Cerebellar cortex (tissue), 1 donor: ENCODE data around the gene AK9.
"Not testable (repeated sequence)": the region's sequence is repeated elsewhere in the genome, so short reads cannot be mapped to it uniquely, and the experiment has no call there.

ENCODE experiments used
- DNase-seq: peaks from one replicate; pipeline ENCODE4 v3.0.0-alpha.2; 2015; ENCODE audit warnings: low spot score

Gene AK9

DNA sequence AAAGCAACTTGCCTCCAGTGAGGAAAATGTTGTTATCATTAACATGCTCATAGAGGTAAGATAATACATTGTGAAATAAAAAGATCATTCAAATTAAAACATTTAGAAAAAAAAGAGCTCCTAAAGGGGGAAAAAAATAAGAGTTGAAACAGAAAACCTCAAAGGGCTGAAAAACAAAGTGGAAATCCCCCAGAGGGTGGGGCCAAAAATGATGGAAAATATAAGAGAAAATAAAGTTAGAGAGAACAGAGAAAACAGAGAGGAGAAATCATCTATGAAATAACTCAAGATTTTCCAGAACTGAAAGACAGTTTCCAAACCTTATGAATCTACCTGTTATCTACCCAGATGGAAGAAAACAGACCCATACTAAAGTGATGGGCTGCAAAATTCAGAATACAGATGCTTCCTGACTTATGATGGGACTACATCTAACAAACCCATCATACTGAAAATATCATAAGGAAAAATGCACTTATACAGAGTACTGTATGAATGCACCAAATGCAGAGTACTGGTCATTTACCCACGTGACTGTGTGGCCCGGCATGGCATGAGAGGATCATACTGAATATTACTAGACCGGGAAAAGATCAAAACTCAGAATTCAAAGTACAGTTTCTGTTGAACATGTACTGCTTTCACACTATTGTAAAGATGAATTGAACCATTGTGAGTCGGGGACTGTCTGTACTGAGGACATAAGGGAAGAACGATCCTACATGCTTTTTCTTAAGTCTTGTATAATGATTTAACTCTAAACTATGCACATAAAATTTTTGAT is 212.0 kb downstream of the AK9 start:
- DNase-seq, result no peak

DNA sequence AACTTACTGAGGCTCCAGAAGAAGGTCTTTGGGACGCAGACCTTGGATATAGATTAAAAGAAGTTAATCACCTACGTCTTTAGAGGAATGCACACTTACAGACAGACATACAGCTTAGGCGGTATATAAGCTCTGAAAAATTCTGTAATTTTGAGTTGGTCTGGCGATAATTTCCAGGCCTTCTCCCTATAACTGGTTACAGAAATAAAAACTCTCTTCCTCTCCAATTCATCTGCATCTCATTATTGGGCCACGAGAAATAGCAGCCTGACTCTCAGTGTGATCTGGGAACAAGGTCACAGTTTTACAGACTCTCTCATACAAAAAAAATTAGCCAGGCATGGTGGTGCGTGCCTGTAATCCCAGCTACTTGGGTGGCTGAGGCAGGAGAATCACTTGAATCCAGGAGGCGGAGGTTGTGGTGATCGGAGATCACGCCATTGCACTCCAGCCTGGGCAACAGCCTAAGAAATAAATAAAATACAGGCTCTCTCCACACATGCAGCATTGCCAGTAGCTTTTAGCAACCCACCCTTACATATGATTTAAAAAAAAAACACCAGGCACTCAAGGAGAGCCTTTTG is 212.7 kb downstream of the AK9 start:
- no peak for DNase-seq

DNA sequence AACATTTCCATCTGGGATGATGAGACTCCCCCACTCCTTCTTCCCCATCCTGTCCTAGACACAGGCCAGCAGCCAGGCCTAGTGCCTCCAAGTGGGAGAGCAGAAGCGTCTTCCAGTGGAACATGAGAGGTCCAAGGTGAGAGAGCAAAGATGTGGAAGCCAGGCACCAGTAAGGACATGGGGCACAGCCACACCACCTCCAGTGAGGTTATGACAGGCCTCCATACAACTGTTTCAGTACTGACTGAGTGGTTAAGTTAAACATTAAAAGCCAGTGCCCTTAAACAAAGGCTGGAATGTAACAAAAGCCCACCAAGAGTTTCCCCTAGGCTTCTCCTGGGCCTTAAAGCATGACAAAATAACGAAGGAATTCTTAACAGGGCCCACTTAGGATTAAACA is 213.3 kb downstream of the AK9 start:
- DNase-seq, result no peak

DNA sequence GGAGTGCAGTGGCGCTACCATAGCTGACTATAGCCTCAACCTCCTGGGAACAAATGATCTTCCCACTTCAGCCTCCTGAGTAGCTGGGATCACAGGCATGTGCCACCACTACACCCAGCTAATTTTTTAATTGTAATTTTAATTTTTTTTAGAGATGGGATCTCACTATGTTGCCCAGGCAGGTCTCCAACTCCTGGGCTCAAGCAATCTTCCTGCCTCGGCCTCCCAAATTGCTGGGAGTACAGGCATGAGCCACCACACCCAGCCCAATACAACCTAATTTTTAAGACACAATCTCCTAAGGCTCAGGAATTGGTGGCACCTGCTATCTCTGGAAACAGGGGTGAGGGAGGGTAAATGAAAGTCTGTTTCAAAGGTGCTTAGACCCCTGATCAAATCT is 213.8 kb downstream of the AK9 start:
- no peak for DNase-seq

DNA sequence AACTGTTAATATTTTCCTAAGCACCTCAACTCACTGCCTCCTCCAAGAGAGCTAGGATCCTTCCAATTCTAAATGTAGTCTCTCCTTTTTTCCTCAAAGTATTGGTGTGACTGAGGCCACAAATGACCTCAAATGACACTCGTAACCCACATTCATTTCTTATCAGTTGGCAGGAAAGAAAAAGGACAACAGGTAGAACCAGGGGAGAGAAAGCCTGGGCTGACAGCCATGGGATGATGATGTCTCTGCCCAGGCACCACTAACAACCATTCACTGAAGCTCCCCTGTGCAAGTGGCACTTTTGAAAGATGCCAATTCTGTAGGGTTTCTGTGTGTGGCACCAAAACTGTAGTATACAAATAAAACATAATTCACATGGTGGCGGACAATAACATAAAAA is 215.4 kb downstream of the AK9 start:
- DNase-seq, result no peak

DNA sequence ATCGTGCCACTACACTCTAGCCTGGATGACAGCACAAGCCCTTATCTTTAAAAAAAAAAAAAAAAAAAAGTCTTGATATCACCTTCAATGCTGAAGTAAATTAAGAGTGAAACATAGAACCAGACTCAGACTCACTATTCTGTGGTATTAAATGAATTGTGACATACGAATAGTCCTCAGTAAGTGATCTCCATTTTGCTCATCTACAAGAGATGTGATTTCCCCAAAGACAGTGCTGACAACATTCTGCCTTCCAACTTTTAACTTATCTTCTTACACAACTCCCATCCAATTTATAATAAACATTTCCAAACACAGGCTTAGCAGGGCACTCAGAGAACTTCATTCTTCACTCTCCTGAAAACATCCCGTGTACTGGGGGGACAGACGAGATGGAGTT is 216.0 kb downstream of the AK9 start:
- DNase-seq, result no peak

DNA sequence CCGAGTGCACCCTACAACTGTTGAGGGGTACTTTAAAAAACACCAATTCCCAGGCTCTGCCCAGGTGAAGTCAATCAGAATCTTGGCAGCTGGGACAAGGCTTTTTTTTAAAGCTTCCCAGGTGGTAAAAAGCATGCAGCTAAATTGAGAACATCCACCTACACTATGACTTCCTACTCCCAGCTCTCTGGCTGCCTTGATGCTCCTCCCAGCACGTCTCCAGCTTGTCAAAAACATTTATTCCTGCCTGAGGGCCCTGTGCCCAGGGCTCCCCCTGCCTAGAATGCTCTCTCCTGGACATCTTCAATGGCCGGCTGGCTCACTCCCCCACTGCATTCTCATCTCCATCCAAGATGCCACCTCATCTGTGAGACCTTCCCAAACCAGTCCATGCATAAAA is 217.9 kb downstream of the AK9 start:
- no peak for DNase-seq

DNA sequence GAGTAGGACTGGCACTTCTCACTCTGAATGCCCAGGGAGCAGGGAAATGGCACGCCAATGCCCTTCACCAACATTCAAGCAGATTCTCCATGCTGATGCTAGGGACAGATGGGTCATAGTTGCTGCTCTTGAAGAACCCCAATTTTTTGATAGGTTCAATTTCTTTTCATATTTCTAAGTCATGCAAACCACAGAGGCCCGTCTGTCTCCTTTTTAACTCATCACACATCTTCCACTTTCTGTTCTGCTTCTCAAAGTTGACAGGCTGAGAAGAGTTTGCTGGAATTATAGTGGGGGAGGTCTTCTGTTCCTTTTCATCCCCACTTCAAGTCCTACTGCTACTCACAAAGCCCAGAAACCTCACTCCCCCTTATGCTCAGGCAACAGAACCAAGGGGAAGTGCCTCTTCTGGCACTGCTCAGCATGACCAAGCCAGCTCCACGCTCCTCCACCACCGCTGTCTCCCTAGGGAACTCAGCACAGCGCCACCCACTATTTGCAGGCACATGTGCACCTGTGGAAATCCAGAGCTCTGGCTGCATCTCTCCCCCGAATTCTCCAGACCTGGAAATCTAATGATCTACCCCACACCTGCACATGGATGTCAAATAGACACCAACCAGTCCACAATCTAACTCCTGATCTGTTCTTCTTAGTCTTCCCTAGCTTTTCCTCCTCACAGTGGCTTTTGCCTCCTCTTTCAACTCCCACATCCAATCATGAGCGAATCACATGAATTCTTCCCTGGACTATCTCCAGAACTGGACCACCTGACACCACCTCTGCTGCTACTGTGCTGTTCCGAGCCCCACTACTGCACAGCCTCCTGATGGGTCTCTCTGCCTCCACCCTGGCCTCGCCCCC is 218.6 kb downstream of the AK9 start:
- no peak for DNase-seq

DNA sequence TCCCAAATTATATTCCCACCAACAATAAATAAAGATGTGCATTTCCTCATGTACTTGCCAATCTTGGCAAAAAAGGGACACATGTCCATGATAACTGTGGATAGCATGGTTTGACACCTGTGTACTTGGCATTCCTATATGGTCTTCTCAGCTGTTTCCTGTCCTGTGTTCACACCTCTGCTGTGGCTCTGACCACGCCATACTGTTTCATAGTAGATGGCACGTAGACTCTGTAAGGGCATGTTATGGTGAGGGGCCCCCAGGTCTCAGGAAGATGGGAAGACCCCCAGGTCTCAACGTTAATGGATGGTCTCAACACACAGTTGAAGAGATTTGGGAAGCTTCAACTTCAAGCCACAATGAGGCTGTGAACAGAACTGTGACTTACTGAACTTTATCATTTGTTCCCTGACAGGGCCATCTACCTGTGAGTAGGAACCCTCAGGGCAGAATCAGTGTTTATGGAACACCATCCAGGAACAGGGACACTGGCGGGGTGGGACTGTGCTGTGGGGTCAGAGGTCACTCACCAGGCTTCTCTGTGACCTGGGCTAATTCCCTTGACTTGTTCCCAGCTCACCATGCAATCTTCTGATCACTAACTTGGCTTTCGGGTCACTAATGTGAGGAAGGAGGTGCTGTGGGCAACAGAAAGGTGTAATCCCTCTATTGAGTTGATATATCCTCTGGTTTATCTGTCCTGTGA is 219.7 kb downstream of the AK9 start:
- no peak for DNase-seq

DNA sequence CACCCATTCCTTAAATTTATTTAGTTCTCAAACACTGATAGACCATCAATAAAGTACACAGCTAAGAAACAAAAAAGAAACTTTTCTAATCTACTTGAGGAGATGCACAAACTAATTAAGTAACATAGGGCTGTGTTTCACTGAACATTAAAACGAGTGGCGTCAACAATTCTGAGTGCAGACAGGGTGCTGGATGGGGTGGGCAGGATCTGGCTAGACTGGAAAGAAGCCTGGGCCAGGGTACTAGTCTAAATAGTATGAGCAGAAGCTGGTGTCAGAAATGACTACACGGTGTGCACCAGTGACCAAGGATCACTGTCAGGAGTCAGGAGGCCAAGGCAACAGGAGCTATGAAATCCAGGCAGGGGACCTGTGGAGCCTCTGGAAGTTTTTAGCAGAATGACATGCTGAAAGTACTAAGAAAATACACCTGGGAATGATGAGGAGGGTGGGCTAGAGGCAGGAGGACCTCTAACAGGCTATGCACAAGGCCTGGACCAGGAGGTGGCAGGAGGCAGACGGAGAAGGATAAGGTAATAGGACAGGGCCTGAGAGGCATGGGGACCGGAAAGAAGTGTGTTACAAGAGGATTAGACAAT is 221.3 kb downstream of the AK9 start:
- no peak for DNase-seq

DNA sequence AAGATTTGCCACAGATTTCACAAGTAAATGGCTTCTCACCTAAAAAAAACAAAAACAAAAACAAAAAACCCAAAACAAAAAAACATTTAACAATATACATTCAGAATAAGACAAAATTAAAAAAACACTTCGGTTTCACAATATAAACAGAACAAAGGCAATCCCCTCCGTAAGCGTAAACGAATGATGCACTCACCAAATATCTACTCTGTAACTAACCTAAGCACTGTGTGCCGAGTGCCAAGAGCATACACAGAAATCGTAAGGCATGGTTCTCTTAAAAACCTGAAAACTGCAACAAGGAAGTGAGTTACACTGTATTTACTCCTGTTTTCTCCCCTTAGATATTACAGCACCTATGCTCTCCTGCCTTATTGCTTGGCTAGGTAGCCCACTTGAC is 223.3 kb downstream of the AK9 start:
- DNase-seq, result no peak

DNA sequence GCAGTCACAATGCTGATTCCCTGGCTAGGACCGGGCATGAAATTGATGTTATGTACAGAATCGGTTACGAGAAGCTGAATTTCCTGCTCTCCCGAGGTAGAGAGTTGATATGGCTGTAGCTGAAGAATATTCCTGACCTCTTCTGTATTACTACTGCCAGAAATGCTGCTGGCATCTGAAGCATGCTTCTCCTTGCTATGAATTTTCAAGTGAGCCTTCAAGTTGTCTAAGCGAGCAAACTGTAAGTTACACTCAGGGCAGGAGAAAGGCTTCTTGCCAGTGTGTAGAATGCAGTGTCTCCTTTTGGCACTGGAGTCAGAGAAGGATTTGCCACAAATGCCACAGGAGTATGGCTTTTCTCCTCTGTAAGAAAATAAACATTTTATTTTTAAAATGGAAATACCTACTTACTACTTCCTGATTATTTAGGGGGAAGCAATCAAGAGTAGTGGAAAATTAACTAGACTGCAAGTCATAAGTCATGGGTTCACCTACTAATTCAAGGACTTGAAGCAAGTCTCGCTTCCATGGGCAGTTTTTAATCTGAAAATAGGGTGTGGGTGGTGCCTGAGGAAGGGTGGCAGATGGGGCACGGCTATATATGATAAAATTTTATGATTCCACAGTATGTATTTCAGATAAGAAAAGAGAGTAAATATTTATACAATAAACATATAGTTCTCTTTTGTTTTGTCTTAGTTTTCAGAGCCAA is 224.6 kb downstream of the AK9 start:
- DNase-seq, result no peak

DNA sequence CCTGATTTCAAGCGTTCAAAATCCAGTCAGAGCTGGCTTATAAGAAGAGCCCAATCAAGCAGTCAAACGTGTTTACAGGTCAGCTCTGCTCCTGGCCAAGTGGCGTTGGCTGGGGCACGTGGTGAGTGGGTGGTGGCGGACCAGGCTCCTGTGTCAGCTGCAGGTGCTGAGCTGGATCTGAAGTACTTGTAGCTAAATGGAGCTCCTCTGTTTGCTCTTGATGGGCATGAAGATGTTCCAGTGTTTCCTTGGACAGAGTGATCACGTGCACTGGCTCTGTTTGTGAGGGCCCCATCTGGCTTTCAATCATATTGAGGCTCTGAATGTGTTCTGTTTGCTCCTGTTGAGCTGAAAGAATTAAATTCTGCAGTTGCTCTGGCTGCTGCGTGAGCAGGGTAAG is 225.2 kb downstream of the AK9 start:
- DNase-seq, result peak; percentile 50

DNA sequence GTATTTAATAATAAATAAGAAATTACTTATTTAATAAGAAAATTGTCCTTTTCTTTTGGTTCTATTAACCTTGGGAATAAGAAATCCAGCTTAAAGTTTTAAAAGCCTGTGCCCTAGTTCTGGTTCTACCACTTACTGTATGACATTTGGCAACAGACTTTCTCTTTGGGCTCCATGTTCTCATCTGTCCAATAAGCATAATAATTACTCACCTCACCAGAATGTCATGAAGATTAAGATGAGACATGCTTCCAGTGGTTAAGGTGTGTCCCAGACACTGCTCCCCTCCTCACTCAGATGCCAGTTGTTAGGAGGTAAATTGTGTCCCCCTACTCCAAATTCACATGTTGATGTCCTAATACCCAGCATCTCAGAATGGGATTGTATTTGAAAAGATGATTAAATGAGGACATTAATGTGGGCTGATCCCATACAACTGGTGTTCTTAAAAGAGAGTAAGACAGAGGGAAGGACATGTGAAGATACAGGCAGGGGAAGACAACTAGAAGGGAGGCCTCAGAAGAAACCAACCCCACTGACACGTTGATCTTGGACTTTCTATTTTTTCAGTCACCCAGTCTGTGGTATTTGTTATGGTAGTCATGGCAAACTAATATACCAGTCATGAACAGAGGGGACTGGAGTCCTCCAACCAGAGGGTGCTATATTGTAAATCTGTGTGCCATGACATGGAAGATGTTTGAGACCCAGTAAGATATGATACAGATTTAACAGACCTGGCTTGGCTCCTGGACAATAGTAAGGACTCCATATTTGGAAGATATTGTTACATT is 229.1 kb downstream of the AK9 start:
- no peak for DNase-seq

DNA sequence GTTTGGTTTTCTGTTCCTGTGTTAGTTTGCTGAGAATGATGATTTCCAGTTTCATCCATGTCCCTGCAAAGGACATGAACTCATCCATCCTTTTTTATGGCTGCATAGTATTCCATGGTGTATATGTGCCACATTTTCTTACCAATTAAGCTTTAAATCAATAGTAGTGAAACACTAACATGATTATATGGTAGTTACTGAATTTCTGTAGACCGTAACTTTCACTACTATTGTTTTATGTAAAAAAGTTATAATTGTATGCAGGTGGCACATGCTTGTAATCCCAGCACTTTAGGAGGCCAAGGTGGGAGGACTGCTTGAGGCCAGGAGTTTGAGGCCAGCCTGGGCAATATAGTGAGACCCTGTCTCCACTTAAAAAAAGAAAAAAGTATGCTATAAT is 229.8 kb downstream of the AK9 start:
- not testable (repeated sequence) for DNase-seq

DNA sequence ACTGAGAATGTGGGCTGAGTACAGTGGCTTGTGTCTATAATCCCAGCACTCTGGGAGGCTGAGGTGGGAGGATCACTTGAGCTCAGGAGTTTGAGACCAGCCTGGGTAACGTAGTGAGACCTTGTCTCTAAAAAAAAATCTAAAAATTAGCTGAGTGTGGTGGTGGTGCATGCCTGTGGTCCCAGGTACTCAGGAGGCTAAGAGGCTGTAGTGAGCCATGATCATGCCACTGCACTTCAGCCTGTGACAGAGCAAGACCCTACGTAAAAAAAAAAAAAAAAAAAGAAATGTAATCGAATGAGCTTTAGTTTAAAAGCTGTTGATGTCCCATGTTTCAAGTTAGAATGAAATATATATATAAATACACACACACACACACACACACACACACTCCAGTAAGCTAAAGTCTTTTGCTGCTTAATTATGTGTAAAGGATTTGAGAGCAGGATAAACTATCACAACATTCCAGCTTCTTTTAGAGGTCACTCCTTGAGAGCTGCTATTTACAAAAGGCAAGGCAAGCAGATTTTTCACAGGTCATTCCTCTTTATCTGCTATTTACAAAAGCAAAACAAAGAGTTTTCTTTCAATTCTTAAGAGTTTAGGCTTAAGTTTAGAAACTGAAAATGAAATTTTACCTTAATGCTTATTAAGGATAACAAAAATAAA is 230.7 kb downstream of the AK9 start:
- DNase-seq, result no peak

DNA sequence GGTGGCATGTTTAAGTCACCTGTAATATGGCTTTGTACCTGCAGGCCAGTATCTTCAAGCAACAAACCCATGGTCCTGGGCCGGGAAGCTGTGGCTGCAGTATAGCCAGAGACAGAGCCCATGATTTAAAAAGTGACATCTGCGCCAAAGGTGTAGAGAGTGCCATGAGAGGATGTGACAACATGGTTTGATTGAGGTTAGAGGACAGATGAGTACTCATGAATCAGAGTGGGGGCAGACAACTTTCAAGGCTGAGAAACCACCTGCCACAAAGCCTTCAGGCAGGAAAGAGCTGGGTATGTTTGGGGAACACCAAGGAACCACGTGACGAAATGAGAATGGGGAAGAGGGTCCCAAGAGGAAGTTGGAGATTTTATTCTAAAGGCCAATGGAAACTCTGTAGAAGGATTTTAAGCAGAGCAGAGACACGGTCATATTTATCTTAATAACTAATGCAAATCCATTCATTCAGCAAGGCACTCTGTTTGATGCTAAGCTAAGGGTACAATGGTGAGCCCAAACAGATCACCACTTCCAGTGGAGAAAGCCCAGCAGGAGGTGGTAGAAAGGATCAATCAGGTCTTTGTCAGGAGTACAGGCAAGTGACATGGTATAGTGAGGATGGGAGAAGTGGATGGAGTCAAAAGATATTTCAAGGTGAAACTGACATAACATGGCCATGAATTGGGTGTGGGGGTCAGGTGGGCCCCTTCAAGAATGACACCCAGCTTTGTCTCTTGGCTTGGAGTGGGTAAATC is 232.0 kb downstream of the AK9 start:
- DNase-seq, result no peak

DNA sequence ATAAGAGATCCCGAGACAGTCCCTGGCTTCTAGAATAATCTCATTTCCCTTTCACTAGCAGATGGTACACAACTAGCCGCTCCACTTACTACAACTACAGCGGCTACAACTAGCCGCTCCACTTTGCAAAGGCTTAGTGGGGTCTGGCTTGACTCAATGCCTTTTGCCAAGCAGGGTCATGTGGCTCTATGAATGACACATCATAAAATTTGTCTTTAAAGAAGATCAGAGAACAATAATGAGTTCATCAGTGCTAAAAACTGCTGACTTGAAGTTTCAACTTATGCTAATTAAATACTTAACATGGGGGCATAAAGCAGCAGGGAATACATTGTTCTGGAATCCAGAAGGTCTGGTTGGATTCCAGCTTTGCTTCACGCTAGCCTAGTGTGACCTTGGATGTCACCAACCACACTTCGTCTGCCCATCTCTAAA is 233.4 kb downstream of the AK9 start:
- DNase-seq, result peak; percentile 38
